HG02973 (cell line): ENCODE data around the gene CAMSAP2.
"Not testable (repeated sequence)": the region's sequence is repeated elsewhere in the genome, so short reads cannot be mapped to it uniquely, and the experiment has no call there.

Experiments used
- ATAC-seq: cut with Tn5 transposase; IDR thresholded peaks from one replicate; pipeline ENCODE4 v1.9.1; 2021; ENCODE audit warnings: moderate library complexity; ENCODE audit not compliant: unreplicated experiment

Gene CAMSAP2

DNA sequence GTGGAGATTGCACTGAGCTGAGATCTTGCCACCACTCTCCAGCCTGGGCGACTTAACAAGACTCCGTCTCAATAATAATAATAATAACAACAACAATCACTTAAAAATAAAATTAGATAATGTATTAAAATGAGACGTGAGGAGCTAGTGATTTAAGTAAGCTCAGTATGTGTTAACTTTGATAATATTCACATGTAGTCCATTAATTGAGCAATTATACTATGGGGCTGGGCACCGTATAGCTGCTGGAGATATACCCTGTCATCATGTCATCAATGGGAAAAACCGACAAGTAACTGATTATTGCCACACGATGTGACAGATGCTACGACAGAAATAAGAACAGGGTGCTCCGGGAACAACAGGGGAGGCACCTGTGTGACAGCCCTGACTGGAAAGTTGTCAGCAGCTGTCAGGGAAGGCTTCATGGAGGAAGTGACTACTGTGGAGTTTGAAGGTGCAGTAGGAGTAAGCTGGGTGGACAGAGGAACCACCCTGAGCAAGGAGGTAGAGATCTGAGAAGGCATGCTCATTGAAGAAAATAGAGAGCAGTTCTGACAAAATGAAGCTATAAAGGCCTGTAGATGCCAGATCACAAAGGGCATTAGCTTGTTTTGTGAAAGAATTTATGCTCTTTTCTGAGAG is 924 bp upstream of the CAMSAP2 start:
- ATAC-seq, result peak; percentile 1

DNA sequence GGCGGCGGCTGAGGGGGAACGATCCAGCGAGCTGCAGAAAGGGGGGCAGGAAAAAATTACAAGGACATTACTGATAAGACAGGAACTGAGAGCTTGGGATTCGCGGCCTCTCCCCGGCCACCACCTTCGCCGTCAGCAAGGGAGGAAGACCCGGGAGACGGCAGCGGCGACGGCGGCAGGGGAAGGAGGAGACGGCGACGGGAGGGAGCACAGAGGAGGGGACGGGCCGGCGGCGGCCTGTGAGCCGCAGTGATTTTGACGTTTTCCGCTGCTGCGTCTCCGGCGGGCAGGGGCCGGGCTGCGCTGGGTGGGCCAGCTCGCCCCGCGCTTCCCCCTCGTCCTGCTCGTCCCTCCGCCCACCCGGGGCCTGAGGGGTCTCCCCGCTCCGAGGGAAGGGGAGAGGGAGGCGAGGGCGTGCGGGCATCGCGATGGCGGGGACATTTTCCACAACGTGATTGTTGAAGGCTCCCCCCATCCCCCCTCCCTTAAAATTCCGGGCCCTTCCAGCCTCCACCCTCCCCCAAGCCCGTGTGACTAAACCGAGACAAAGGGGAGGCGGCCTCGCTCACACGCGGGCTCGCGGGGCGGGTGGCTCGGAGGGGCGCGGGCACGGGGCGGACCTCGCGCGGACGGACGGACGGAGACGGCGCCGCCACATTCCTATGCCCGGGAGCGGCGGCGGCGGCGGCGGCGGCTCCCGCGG is 407 bp downstream of the CAMSAP2 start:
- peak; percentile 48 for ATAC-seq

- no peak for ATAC-seq
Measured at GRCh38 chr1:200739702-200740570, 1.2 kb downstream of the CAMSAP2 start.

DNA sequence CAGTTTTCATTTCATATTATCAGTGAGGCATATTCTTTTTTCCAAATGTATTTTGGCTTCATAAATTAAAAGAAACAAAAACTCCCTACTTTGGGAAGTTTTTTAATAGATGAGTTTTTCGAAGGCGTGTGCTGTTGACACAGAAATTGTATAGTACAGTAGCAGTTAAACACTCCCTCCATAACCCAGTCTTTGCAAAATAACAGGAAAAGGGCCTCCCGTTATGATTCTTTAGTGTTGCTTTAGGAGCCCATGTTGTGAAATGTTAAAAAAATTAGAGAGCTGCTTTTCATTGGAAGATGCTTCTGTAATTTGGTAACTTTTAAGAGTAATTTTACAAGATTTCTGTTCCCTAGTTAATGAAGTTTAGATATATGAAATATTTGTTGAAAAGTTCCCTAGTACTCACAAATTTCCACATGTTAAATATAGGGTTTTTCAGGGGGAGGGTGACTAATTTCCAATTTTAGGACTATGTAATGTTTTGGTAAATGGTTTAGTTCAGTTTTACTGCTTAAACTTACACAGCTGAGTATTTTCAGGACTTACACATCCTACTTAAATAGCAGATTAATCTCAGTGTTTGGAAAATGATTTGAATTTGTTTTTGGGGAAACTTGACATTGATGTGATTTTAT is 2.0 kb downstream of the CAMSAP2 start:
- ATAC-seq, result no peak

DNA sequence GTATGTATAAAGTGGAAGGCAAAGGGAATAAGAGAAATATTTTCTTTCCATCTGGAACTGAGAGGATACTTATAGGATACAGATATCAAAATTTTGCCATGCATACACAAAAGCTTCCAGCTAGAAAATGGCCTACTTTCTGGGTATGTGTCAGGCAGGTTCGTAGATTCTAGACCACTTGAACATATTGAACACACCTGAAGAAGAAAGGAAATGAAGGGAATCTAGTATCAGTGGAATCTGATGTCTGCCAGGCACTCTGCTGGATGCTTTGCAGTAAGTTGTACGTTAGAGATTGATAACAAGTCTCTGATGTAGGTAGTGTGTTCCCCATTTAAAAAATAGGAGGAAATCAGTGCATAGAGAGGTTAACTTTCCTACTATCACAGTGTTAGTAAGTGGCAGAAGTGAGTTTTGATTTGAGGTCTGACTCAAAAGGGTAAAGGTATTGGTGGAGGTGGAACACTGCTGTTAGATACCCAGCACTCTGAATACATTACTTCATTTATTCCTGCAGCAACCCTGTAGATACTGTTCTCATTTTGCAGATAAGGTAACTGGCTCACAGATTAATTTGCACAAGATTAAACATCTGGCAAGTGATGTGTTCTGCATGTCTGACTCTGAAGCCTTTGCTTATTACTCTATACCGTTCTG is 3.0 kb downstream of the CAMSAP2 start:
- ATAC-seq, result no peak

- ATAC-seq, result no peak
Measured at GRCh38 chr1:200744143-200744542, 5.5 kb downstream of the CAMSAP2 start.

DNA sequence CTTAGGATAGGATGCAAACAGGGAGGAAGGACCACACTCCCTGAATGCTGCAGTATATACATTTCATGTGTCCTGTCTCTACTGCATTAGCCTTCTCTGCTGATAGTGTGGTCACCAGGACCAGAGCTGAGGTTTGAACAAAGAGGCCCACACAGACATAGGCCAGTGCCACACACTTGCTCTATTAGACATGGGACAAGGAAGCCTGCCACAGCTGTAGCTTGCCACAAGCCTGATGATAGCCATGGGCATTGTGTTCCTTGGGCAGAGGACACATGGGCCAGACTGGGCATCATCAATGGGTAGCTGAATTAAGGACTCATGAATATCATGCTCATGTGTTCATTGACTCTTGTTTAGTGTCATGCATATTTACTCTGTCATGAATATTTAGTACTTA is 10.4 kb downstream of the CAMSAP2 start:
- no peak for ATAC-seq

GRCh38 chr1:200750749-200751148 is 12.1 kb downstream of the CAMSAP2 start:
- ATAC-seq, result not testable (repeated sequence)

DNA sequence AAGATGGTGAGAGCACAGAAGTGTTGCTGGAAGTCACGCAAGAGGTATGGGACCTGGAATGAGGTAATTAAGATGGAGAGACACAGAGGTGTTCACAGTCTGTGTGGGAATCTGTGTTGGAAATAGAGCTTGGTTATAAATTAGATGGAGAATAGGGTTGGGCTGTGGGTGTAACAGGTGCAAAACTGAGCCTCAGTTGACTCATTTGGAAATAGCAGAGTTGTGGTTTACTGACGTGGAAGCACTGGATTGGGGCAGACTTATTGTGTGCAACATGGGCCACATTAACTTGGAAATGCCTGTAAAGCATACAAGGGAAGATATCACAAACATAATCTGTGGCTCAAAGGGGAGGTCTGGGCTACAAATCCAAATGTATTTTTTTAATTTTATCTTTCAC is 13.0 kb downstream of the CAMSAP2 start:
- peak; percentile 96 for ATAC-seq

DNA sequence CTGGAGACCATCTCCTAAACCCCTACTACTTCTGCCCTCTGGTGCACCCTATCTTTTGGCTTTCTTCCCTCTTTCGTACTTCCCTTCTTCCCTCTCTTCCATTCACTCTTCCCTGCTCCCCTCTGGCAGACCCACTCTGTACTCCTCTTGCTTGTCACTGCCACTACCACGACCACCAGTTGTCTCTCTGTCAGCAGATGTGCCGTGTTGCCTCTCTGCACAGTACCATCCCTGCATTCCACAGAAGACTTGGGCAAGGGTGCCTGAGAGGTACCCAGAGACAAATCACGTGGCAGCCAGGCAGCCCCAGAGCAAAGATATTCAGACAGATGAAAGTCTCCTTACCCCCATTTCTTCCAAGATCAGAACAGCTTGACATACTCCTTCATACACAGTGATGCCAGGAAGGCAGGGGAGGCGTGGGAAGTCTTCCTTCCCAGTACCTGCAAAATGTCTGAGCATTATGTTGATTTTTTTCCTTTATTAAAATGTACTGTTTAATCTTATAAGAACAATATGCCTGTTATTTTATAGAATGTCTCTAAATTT is 15.0 kb downstream of the CAMSAP2 start:
- ATAC-seq, result no peak

- ATAC-seq, result no peak
Measured at GRCh38 chr1:200755456-200755855, 16.8 kb downstream of the CAMSAP2 start.

DNA sequence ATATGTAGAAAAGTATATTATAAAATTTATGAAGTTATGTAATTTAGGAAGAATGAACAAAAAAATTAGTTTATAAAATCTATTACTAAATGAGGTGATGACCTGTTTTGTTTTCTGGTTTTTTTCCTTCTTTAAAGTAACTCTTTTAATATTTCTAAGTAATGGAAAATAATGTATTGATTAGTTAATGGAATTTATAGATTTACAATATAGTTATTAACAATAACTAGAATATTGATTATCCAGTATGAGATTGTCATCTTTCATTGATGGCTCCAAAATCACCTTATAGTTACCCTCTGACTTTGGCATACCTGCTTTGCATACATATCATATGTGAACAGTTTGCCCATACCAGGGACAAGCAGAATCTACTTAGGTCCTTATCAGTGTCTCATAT is 23.4 kb downstream of the CAMSAP2 start:
- no peak for ATAC-seq

- no peak for ATAC-seq
Measured at GRCh38 chr1:200767321-200767720, 28.6 kb downstream of the CAMSAP2 start.

DNA sequence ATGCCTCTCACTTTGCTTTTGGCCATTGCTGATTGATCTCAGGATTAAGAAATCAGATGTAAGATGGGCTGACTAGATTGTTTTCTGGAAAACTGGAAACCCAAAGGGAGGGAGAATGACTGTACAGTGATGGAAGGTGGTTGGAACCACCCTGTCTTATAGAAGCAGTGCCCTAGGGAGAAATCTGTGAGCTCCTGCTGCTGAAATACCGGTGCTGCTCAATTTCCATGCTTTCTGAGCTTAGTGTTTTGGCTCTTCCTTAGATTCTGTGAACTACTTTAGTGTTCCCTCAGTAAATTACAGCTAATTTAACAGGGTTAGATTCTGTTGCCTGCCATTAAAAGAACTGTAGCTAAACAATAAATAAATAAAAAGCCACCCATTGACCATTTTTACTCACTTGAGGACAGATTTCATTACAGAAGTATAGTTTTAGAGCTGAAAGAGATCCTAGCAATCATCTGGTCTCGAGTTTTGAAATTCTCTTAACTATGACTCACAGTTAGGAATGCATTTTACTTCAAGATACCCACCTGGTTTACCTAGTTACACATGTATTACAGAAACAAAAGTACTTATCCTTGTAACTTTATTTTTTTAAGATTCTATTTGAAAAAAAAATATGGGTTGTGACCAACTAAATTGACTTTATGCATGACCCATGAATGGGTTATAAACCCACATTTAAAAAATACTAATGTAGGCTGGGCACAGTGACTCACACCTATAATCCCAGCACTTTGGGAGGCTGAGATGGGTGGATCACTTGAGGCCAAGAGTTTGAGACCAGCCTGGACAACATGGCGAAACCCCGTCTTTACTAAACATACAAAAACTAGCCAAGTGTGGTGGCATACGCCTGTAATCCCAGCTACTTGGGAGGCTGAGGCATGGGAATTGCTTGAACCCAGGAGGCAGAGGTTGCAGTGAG is 33.2 kb downstream of the CAMSAP2 start:
- ATAC-seq, result no peak

DNA sequence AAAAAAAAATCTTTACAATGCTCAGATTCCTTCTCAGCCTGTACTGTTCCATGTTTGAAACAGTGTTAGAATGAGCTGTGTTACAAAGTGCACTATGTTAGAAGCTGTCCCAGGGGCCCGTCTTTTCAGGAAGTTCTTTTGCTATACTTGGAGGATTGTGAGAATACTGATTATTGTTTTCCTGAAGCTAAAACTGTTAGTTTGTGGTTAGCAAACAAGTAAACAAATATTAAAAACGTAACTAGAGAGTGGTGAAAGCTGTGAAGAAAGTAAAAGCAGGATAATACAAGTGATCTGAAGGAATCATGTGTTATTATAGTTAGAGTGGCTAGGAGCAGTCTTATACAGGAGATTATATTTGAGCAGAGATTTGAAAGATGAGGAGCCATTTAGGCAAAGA is 35.6 kb downstream of the CAMSAP2 start:
- no peak for ATAC-seq

GRCh38 chr1:200774735-200775444 is 36.2 kb downstream of the CAMSAP2 start:
- peak; percentile 35 for ATAC-seq

GRCh38 chr1:200775850-200776249 is 37.2 kb downstream of the CAMSAP2 start:
- no peak for ATAC-seq

DNA sequence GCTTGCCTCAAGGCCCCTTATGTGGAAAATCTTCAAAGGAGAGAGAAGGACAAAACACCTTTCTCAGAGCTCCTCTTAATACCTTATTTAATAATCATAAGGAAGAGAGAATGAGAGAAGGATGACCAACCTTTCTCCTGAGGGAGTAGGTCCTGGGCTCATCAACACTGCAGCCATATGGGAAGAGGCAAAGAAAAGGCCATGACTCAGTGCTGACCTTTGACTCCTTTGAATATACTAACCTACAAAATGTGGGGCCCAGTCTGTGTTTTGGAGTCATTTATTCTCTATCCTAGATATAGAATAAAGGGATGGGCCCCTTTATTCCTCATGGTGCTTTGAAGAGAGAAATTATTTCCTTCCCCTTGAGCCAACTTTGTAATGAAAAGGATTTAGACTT is 38.3 kb downstream of the CAMSAP2 start:
- no peak for ATAC-seq

DNA sequence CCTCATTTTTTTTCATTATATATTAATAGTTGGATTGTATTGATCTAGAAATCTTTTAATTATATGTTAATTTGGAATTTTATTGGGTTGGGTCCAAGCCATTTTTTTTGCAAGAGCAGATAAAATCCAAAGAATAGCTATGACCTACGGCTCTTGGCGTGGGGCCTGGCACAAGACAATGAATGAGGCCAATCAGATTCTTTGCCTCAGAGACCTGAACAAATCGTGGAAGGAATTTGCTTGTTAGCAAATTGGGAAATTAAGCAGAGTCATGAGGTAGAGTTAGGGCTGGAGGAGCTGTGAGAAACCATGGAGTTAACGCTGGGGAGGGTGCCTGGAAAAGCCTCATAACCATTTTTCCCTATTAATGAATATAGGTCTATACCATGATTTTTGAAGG is 40.1 kb downstream of the CAMSAP2 start:
- ATAC-seq, result no peak
